Natural killer cell treated with Interleukin-12 subunit alpha and Interleukin-12 subunit beta and Interleukin-15 and Interleukin-18, amount 100 ng/mL, for 72 hours (primary cell): ENCODE results near the gene SLC35F3. TPM values are rescaled to one million over a fixed set of nuclear protein-coding genes. Genes with fewer than 3 reads are reported as not detected.
"Not testable (repeated sequence)": the region's sequence is repeated elsewhere in the genome, so short reads cannot be mapped to it uniquely, and the experiment has no call there.

Experiments
- ATAC-seq, 2 donors: fragments of 150-1000 bp; cut with Tn5 transposase in 1 of 2; sonication (Bioruptor Pico), chemical (Tn5 transposase) in 1 of 2; 2 replicates each; pipeline ENCODE4 v1.10.0; 2021
- DNase-seq: peaks from one replicate; pipeline ENCODE4 v3.0.0; 2022; ENCODE audit warnings: low spot score
- H3K27ac Mint-ChIP-seq, 2 donors: 1 replicate in 1 of 2; 2 replicates in 1 of 2; pipeline ENCODE4 v1.8.0; 2022; ENCODE audit warnings: mixed read lengths in 2 of 2, mild to moderate bottlenecking in 1 of 2, moderate library complexity in 1 of 2
- H3K27me3 Mint-ChIP-seq, 2 donors: 1 replicate in 1 of 2; 2 replicates in 1 of 2; pipeline ENCODE4 v1.8.0; 2022; ENCODE audit warnings: mixed read lengths in 2 of 2
- H3K36me3 Mint-ChIP-seq: one replicate; pipeline ENCODE4 v1.8.0; 2022; ENCODE audit warnings: mixed read lengths
- H3K4me1 Mint-ChIP-seq, 2 donors: 1 replicate in 1 of 2; 2 replicates in 1 of 2; pipeline ENCODE4 v1.8.0; 2022; ENCODE audit warnings: low read depth in 2 of 2, mixed read lengths in 2 of 2, mild to moderate bottlenecking in 1 of 2
- H3K4me3 Mint-ChIP-seq: one replicate; pipeline ENCODE4 v1.8.0; 2022; ENCODE audit warnings: mixed read lengths
- H3K9me3 Mint-ChIP-seq: 2 replicates; pipeline ENCODE4 v1.8.0; 2022; ENCODE audit warnings: mixed read lengths
- total RNA-seq, 2 donors: library from RNA; stranded (reverse); gene quantifications; one replicate each; pipeline ENCODE4 v1.2.3, GENCODE V29; 2022

The SLC35F3 gene
- total RNA-seq, 2 donors from 2014 or later, result 0.14 to 0.56 TPM

- no peak overlapping the region for H3K4me3 Mint-ChIP-seq
- H3K9me3 Mint-ChIP-seq, result no peaks in the 10 kb centered on the region
- H3K36me3 Mint-ChIP-seq, result no peaks in the 10 kb centered on the region
- H3K27me3 Mint-ChIP-seq, result peaks cover 24 to 58% of the 10 kb centered on the region in 2 donors
- DNase-seq (no peak), ATAC-seq (peak in 1 of 2 donors; percentile 6)
- no peaks in the 10 kb centered on the region for H3K4me1 Mint-ChIP-seq
- H3K27ac Mint-ChIP-seq, result no peak overlapping the region
Observed at GRCh38 chr1:234143681-234144080, 239.2 kb downstream of the SLC35F3 start.

- no peaks in the 10 kb centered on the region for H3K36me3 Mint-ChIP-seq
- H3K4me1 Mint-ChIP-seq, result no peaks in the 10 kb centered on the region
- H3K4me3 Mint-ChIP-seq, result no peak overlapping the region
- peaks cover 25 to 61% of the 10 kb centered on the region in 2 donors for H3K27me3 Mint-ChIP-seq
- DNase-seq, result no peak
- H3K27ac Mint-ChIP-seq, result no peak overlapping the region
- no peaks in the 10 kb centered on the region for H3K9me3 Mint-ChIP-seq
- ATAC-seq, result no peak
Observed at GRCh38 chr1:234144901-234145300, 240.4 kb downstream of the SLC35F3 start.

- peaks cover 0 to 2% of the 10 kb centered on the region in 2 donors for H3K4me1 Mint-ChIP-seq
- peak overlapping the region; percentile 22 for H3K4me3 Mint-ChIP-seq
- H3K27ac Mint-ChIP-seq, result no peak overlapping the region
- DNase-seq, result no peak
- peaks cover 28 to 74% of the 10 kb centered on the region in 2 donors for H3K27me3 Mint-ChIP-seq
- no peaks in the 10 kb centered on the region for H3K36me3 Mint-ChIP-seq
- ATAC-seq, result no peak
- H3K9me3 Mint-ChIP-seq, result no peaks in the 10 kb centered on the region
Observed at GRCh38 chr1:234148350-234148749, 243.9 kb downstream of the SLC35F3 start.

DNA sequence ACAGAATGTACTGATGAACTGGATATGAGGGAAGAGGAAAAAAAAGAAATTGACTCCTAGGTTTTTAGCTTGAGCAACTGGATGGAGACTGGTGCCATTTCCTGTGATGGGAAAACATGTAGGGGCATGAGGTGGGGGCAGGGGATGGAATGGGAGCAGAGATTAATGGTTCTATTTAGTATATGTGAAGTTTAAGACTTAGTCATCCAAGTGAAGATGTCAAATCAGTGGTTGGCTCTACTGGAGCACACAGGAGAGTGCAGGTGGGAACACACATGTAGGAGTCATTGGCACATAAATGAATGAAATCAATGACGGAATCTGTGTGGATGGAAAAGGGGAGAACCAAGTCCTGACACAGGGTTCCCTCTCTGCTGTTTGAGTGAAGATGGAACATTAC lies 244.3 kb downstream of the SLC35F3 start:
- ATAC-seq, result no peak
- H3K27ac Mint-ChIP-seq, result no peak overlapping the region
- no peaks in the 10 kb centered on the region for H3K36me3 Mint-ChIP-seq
- H3K4me1 Mint-ChIP-seq, result peaks cover 0 to 2% of the 10 kb centered on the region in 2 donors
- no peaks in the 10 kb centered on the region for H3K9me3 Mint-ChIP-seq
- peaks cover 25 to 70% of the 10 kb centered on the region in 2 donors for H3K27me3 Mint-ChIP-seq
- DNase-seq, result no peak
- H3K4me3 Mint-ChIP-seq, result peak overlapping the region; percentile 22

DNA sequence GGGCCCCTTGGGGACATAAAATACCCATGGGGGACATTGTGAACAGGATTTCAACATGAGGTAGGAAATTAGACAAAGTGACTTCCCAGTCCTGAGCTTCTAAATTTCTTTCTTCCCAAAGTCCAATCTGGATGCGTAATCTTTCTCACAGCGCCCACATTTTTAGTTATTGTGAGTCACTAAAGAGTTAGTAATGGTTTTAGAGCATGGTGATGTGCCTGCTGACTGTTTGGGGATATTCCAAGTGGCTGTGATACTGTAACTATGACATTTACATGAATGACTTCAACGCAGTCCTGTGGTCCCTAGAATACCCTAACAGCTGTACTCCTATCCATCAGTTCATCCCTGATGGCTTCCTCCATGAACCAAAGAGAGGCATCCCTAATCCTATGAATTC lies 244.7 kb downstream of the SLC35F3 start:
- Mint-ChIP-seq H3K36me3 (no peaks in the 10 kb centered on the region), H3K27me3 (peaks cover 24 to 67% of the 10 kb centered on the region in 2 donors), H3K4me3 (no peak overlapping the region), H3K27ac (no peak overlapping the region), H3K9me3 (no peaks in the 10 kb centered on the region), H3K4me1 (peaks cover 0 to 2% of the 10 kb centered on the region in 2 donors)
- ATAC-seq (no peak), DNase-seq (no peak)

DNA sequence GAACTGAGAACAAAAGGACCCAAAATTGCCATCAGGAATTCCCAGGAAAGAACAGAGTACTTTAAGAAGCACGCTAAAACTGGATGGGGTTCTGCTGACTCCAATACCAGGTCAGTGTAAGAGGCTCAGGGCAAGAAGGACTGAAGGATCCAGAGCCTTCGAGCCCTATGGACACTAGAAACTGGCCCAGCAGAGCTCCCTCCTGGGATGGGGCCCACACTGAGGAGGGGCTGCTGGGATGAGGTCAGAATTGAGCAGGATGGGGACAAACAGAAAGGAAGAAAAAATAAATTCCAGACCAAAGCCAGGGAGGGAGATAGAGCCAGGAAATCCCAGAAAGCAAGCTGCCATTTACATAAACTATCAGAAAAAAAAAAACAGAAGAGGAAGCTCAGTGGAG lies 246.4 kb downstream of the SLC35F3 start:
- H3K27ac Mint-ChIP-seq, result no peak overlapping the region
- no peak for DNase-seq

GRCh38 chr1:234152344-234152743 lies 247.9 kb downstream of the SLC35F3 start:
- not testable (repeated sequence) for H3K9me3 Mint-ChIP-seq, H3K4me3 Mint-ChIP-seq, H3K4me1 Mint-ChIP-seq, H3K36me3 Mint-ChIP-seq, ATAC-seq, H3K27ac Mint-ChIP-seq, DNase-seq
- peaks cover 13 to 38% of the 10 kb centered on the region in 2 donors for H3K27me3 Mint-ChIP-seq

More for the DNA sequence above, 246.4 kb downstream of the SLC35F3 start:
- peaks cover 0 to 2% of the 10 kb centered on the region in 2 donors for H3K4me1 Mint-ChIP-seq
- H3K4me3 Mint-ChIP-seq, result no peak overlapping the region
- H3K9me3 Mint-ChIP-seq, result no peaks in the 10 kb centered on the region
- H3K27me3 Mint-ChIP-seq, result peaks cover 20 to 51% of the 10 kb centered on the region in 2 donors
- H3K36me3 Mint-ChIP-seq, result no peaks in the 10 kb centered on the region
- no peak for ATAC-seq

DNA sequence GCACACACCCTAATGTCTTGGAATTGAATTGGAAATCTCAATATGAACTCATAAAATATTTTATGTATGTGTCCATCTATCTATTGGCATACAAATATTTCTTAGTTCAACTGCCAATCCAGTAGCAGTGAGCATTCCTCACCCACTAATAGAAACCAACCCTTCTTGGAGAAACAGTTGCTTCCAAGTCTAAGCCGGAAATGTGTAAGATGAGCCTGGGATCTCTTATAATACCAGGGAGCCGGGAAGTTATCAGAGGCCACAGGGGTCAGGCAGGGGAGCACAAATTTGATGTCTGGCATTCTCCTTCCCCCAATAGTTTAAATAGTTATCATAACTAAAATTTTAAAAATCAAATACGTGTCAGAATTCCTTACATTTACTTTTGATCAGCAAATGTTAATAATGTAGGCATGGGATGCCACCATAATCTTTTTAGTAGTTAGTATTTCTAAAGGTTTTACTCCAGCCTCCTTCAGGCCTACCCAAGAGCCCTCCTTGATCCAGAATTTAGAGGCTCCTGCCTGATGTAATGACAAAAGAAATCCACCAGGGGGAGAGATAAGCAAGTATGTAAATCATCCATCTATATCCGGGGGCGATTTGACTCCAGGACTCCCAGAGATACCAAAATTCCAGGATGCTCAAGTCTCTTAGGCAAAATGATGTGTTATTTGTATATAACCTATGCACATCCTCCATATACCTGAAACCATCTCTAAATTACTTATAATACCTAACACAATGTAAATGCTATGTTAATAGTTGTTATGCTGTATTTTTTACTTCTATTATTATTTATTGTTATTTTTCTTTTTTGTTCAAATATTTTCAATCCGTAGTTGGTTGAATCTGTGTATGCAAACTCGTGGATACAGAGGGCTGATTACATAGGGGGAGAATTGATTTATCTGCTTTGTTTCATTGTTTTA lies 250.1 kb downstream of the SLC35F3 start:
- H3K4me3 Mint-ChIP-seq, result no peak overlapping the region
- no peaks in the 10 kb centered on the region for H3K36me3 Mint-ChIP-seq
- DNase-seq (no peak), ATAC-seq (peak in 1 of 2 donors; percentile 61)
- peaks cover 0 to 2% of the 10 kb centered on the region in 2 donors for H3K4me1 Mint-ChIP-seq
- peaks cover 3 to 21% of the 10 kb centered on the region in 2 donors for H3K27me3 Mint-ChIP-seq
- no peak overlapping the region for H3K27ac Mint-ChIP-seq
- H3K9me3 Mint-ChIP-seq, result no peaks in the 10 kb centered on the region

- Mint-ChIP-seq H3K4me1 (no peaks in the 10 kb centered on the region), H3K27ac (no peak overlapping the region)
- ATAC-seq, result no peak
Observed at GRCh38 chr1:234162661-234163060, 258.2 kb downstream of the SLC35F3 start.

GRCh38 chr1:234163267-234163919 lies 258.9 kb downstream of the SLC35F3 start:
- H3K4me3 Mint-ChIP-seq, result no peak overlapping the region
- ATAC-seq (no peak), DNase-seq (no peak)
- H3K36me3 Mint-ChIP-seq, result no peaks in the 10 kb centered on the region
- no peaks in the 10 kb centered on the region for H3K9me3 Mint-ChIP-seq
- no peak overlapping the region for H3K27ac Mint-ChIP-seq
- H3K27me3 Mint-ChIP-seq, result peaks cover 13 to 32% of the 10 kb centered on the region in 2 donors
- H3K4me1 Mint-ChIP-seq, result no peaks in the 10 kb centered on the region

More at GRCh38 chr1:234162661-234163060, 258.2 kb downstream of the SLC35F3 start:
- DNase-seq, result no peak
- no peaks in the 10 kb centered on the region for H3K9me3 Mint-ChIP-seq
- no peaks in the 10 kb centered on the region for H3K36me3 Mint-ChIP-seq
- peaks cover 13 to 32% of the 10 kb centered on the region in 2 donors for H3K27me3 Mint-ChIP-seq
- H3K4me3 Mint-ChIP-seq, result no peak overlapping the region

DNA sequence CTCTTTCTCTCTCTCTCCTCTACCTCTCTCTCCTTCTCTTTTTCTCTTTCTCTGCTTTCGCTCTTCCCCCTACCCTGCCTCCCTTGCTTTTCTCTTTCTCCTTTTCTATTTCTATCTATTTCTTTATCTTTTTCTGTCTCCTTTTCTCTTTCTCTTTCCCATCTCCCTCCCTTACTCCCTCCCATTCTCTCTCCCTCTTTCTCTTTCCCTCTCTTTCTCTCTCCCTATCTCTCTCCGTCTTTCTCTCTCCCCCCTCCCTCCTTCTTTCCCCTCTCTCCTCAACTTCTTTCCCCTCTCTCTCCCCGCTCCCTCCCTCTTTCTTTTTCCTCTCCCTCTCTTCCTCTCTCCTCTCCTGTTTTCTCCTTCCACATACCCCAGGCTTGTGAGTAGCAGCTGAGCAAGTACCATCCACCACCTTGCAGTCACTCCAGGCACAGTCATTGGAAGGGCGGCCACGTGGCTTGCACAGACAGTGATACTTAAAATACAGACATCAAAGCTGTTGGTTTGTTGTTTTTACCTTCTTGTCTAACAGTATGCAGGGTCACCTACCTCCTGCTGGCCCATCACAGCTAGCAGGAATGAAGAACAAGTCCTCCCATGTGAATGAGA lies 259.7 kb downstream of the SLC35F3 start:
- Mint-ChIP-seq H3K4me1 (no peaks in the 10 kb centered on the region), H3K4me3 (no peak overlapping the region), H3K27me3 (peaks cover 13 to 32% of the 10 kb centered on the region in 2 donors), H3K36me3 (no peaks in the 10 kb centered on the region), H3K27ac (no peak overlapping the region), H3K9me3 (no peaks in the 10 kb centered on the region)
- DNase-seq (no peak), ATAC-seq (no peak)

DNA sequence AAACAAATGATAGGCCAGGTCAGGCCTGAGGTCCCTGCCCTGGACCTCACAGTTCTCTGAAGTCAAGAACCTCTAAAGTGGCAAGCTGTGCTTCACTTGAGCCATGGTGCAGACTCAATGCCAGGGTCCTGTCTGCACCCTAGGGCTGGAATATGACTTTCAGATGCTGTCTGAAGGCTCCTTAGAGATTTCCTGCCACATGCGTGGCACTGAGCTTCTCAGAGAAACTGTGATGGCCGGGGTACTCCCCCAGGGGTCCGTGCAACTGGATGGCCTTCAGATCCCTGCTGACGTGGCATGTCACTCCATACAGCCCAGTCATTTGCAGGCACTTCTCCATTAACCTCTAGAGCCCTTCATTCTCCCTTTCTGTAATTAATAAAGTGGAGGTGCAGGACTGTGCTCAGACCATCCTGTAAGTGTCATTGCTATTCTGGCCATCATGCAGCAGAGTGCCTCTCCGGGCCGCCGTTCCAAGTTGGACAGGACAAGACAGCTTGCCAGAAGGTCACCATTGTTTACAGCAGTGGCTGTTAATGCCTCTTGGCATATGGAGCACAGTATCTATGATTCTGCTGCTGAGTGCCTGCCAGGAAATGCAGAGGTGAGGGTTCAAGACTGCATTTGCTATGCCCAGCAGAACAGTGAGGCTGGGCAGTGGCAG lies 263.7 kb downstream of the SLC35F3 start:
- ATAC-seq (no peak), DNase-seq (no peak)
- H3K9me3 Mint-ChIP-seq, result no peaks in the 10 kb centered on the region
- no peaks in the 10 kb centered on the region for H3K36me3 Mint-ChIP-seq
- H3K4me3 Mint-ChIP-seq, result no peak overlapping the region
- H3K27ac Mint-ChIP-seq, result no peak overlapping the region
- H3K4me1 Mint-ChIP-seq, result no peaks in the 10 kb centered on the region
- peaks cover 12 to 36% of the 10 kb centered on the region in 2 donors for H3K27me3 Mint-ChIP-seq

DNA sequence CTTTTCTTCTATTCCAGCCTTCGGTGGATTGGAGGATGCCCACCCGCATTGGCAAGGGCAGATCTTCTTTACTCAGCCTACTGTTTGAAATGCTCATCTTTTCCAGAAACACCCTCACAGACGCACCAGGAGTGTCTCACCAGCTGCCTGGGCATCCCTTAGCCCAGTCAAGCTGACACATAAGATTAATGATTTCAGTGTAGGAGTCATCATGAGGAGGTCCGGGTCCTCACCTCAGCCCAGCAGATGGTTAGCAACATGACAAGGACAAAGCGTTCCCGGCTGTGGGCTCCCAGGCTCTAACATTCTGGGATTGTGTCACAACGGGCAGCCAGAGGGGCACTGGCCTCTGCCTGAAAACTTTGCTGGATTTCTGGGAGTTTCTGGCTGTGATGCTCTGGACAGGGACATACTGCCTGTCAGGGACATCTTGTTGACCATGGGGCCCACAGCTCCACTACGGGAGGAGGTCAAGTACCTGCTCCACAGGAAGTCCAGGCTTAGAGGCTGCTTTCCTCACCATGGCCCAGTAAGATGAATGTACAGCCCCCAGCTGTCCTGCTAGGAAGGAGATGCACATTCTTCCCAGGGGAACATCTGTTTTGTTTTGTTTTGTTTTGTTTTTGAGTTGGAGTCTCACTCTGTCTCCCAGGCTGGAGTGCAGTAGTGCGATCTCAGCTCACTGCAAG lies 264.8 kb downstream of the SLC35F3 start:
- Mint-ChIP-seq H3K36me3 (no peaks in the 10 kb centered on the region), H3K27ac (no peak overlapping the region), H3K9me3 (no peaks in the 10 kb centered on the region), H3K4me3 (no peak overlapping the region), H3K27me3 (peaks cover 6 to 27% of the 10 kb centered on the region in 2 donors), H3K4me1 (no peaks in the 10 kb centered on the region)
- ATAC-seq (no peak), DNase-seq (no peak)
